Ramos (cell line): ENCODE measurements around the gene CDC25C.

Experiments
- in situ Hi-C: fragments of 300-500 bp; cut with MboI; formaldehyde crosslinking; loops from one replicate; pipeline ENCODE4 v1.14.3; 2022; ENCODE audit warnings: low sequenced_read_pairs; ENCODE audit not compliant: unreplicated experiment

Gene CDC25C

GRCh38 chr5:138331449-138332368 lies at the start of gene CDC25C:
Gene CDC25C, minus strand, starts transcription at chr5:138331804. Its CDS starts 624 bp downstream, at chr5:138331180.
- in situ Hi-C loops = no loop called here

GRCh38 chr5:138372653-138373052 lies 41.0 kb upstream of the CDC25C start:
- in situ Hi-C loops = no loop called here

GRCh38 chr5:138372225-138372624 lies 40.6 kb upstream of the CDC25C start:
- in situ Hi-C loops = no loop called here

- in situ Hi-C loops = no loop called here
Measured at GRCh38 chr5:138371454-138371853, 39.9 kb upstream of the CDC25C start.

GRCh38 chr5:138370537-138370936 lies 38.9 kb upstream of the CDC25C start:
- in situ Hi-C loops = no loop called here

GRCh38 chr5:138369706-138370105 lies 38.1 kb upstream of the CDC25C start:
- in situ Hi-C loops = no loop called here

- in situ Hi-C loops = no loop called here
Measured at GRCh38 chr5:138369261-138369660, 37.7 kb upstream of the CDC25C start.

GRCh38 chr5:138366632-138367382 lies 35.2 kb upstream of the CDC25C start:
- in situ Hi-C loops = no loop called here

GRCh38 chr5:138364576-138364975 lies 33.0 kb upstream of the CDC25C start:
- in situ Hi-C loops = no loop called here

- in situ Hi-C loops = no loop called here
Measured at GRCh38 chr5:138360941-138361452, 29.4 kb upstream of the CDC25C start.

- in situ Hi-C loops = no loop called here
Measured at GRCh38 chr5:138359621-138360020, 28.0 kb upstream of the CDC25C start.

- in situ Hi-C loops = no loop called here
Measured at GRCh38 chr5:138354926-138355378, 23.3 kb upstream of the CDC25C start.

- in situ Hi-C loops = no loop called here
Measured at GRCh38 chr5:138354387-138354786, 22.8 kb upstream of the CDC25C start.

GRCh38 chr5:138353560-138354080 lies 22.0 kb upstream of the CDC25C start:
- in situ Hi-C loops = no loop called here

- in situ Hi-C loops = no loop called here
Measured at GRCh38 chr5:138352722-138353559, 21.3 kb upstream of the CDC25C start.

- in situ Hi-C loops = no loop called here
Measured at GRCh38 chr5:138352071-138352721, 20.6 kb upstream of the CDC25C start, which contains the start of gene KDM3B. Gene KDM3B, plus strand, starts transcription at chr5:138352685. Its CDS starts 111 bp downstream, at chr5:138352796.

GRCh38 chr5:138351517-138351916 lies 19.9 kb upstream of the CDC25C start:
- in situ Hi-C loops = no loop called here

GRCh38 chr5:138351056-138351455 lies 19.5 kb upstream of the CDC25C start:
- in situ Hi-C loops = no loop called here

GRCh38 chr5:138350563-138350890 lies 18.9 kb upstream of the CDC25C start:
- in situ Hi-C loops = no loop called here
